ENCODE data around the gene NUDT17.

GRCh38 chr1:145845144-145845513 lies 301 bp upstream of the NUDT17 start:
- TF ChIP-seq, protein P1, sequence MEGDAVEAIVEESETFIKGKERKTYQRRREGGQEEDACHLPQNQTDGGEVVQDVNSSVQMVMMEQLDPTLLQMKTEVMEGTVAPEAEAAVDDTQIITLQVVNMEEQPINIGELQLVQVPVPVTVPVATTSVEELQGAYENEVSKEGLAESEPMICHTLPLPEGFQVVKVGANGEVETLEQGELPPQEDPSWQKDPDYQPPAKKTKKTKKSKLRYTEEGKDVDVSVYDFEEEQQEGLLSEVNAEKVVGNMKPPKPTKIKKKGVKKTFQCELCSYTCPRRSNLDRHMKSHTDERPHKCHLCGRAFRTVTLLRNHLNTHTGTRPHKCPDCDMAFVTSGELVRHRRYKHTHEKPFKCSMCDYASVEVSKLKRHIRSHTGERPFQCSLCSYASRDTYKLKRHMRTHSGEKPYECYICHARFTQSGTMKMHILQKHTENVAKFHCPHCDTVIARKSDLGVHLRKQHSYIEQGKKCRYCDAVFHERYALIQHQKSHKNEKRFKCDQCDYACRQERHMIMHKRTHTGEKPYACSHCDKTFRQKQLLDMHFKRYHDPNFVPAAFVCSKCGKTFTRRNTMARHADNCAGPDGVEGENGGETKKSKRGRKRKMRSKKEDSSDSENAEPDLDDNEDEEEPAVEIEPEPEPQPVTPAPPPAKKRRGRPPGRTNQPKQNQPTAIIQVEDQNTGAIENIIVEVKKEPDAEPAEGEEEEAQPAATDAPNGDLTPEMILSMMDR (IDR thresholded peaks at IDR 0.05) = no peak
- no peak for TF ChIP-seq EZH2 (IDR thresholded peaks at IDR 0.05; ENCODE audit: borderline replicate concordance, insufficient read depth, low read depth, low read length, poor library complexity, severe bottlenecking)
